Right renal cortex interstitium (tissue), 3 donors: Measurements from ENCODE around the gene MAP1LC3B. TPM values are rescaled to one million over a fixed set of nuclear protein-coding genes. Genes with fewer than 3 reads are reported as not detected.
A peak's percentile ranks its signal among the peaks of the same experiment; 100 is the strongest.
"Not testable (repeated sequence)": the region's sequence is repeated elsewhere in the genome, so short reads cannot be mapped to it uniquely, and the experiment has no call there.

Experiments
- DNase-seq, 3 donors: peaks; one replicate each; pipeline ENCODE4 v3.0.0-alpha.2; 2013; ENCODE audit warnings: low read depth in 3 of 3, low spot score in 2 of 3
- polyA plus RNA-seq, 3 donors: library from polyadenylated mRNA; unstranded; fragments of 120-200 nt; gene quantifications; one replicate each; pipeline ENCODE4 v1.2.1, GENCODE V29; 2013; ENCODE audit not compliant: insufficient read length in 3 of 3

Gene MAP1LC3B
- polyA plus RNA-seq, 3 donors: 67.1 to 74.8 (median 71.2) TPM

DNA sequence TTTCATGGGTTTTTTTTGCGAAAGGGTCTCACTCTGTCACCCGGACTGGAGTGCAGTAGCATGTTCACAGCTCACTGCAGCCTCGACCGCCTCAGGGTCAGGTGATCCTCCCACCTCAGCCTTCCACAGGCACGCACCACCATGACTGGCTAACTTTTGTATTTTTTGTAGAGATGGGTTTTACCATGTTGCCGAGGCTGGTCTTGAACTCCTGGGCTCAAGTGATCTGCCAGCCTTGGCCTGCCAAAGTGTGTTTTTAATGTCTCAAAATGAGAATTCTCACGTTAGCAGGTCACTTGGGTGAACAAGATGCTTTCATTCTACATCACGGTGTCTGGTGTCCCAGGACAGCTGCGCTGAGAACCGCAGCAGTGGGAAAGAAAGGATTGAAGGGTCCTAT, 11.7 kb upstream of the MAP1LC3B start:
- no peak for DNase-seq

DNA sequence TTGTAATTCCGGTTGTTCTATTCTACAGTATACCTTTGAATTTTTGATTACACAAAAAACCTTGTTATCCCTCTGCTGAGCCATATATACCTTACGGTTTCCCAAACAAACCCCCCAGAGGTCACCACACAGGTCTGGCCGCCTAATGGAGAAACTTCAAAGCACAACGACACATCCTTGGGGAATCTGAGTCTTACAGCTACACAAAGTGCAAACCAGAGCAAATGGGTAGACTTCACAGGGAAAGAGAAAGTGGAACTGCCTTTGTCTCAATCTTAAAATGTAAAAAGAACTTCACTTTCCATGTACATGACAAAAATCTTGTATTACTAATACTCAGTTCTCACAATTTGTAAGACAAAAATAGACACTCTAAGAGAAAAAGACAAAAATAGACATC, 11.3 kb upstream of the MAP1LC3B start:
- DNase-seq: no peak

DNA sequence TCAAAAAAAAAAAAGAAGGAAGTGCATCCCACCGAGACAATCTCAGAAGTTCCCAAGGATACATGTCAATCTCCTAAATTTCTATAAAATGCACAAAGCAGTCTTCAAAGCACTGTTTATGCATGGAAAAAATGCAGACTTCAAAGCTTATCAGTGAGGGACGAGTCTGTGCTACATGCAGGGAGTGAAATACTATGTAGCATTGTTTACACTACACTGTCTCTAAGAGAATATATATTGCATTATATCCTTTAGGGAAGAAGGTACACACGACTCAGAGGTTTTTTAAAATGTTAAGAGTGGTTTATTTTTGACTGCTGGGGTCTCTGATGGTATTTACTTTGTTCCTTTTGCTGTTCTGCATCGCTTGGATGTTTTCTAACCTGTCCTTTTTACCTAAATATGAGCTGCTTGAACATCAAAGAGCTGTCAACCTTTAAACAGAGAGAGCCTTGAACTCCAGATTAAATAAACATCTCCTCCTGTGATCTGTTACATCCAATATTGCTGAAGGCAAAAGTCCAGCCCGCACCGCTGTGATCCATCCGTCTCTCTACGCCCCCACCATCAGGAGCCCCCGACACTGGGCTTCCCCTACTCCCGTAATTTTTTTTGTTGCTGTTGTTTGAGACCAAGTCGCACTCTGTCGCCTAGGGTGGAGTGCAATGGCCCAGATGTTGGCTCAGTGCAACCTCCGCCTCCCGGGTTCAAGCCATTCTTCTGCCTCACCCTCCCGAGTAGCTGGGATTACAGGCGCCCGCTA, 9.9 kb upstream of the MAP1LC3B start:
- no peak for DNase-seq

DNA sequence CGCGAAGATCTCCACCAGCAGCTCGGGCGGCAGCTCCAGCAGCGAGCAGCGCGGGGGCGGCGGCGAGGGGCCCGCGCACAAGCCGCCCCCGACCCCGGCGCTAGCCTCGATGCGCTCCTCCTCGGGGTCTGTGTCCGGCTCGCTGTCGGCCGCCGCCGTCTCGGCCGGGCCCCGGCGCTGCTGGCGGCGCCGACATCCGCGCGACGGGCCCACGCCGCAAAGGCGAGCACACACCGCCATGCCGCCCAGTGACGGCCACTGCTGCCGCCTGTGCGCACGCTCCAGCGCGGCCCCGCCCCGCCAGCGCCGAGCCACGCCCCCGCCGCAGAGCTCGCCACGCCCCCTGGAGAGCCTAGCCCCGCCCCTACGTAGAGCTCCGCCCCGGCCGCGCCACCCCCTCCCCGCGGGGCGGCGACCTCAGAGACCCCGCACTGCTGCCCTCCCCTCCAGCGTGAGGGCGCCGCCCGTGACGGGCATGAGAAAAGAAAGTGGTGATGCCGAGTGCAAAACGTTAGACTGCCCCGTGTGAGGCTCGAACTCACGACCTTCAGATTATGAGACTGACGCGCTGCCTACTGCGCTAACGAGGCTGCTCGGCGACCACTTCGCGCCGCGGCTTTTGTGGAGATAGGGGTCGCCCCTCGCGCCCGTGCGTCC, 8.5 kb upstream of the MAP1LC3B start, which contains the start of gene FBXO31:
Gene FBXO31 (minus strand): TSS at position 272 of the 657 bp plus-strand sequence. CDS start 32 bp downstream, at position 240.
- DNase-seq: peak in 2 of 3 donors; percentile 77 to 80

DNA sequence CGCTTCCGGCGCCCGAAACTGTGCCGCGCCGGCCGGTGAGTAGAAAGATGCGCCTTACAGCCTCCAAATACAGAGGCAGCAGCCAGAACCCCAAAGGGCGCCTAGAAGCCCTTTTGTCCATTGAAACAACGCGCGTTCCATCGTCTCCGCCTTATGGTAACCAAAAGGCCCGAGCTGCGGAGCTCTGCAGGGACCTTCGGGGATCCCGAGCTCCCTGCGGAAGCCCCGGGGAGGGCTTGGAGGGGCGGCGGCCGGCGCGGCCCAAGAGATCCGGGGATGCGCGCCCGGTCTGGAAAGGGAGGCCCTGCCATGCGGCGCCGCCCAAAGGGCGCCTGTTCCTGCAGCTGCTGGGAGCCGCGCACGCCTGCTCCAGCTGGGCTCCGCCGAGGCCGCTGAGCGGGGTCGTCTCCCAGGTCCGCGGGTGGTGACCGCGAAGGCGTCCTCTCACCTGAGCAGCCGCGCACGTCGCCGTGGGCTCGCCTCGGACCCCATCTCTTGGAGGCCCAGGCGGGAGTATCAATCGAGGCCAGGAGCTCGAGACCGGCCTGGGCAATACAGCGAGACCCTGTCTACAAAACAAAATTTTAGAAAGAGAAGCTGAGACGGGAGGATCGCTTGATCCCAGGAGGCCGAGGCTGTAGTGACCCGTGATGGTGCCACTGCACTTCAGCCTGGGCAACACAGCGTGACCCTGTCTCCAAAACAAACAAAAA, 7.8 kb upstream of the MAP1LC3B start:
- no peak for DNase-seq

DNA sequence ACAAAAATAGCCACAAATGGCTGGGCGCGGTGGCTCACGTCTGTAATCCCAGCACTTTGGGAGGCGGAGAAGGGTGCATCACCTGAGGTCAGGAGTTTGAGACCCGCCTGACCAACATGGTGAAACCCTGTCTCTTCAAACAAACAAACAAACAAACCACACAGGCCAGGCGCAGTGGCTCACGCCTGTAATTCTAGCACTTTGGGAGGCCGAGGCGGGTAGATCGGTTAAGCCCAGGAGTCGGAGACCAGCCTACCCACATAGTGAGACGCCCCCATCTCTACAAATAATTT, 7.3 kb upstream of the MAP1LC3B start:
- not testable (repeated sequence) for DNase-seq

DNA sequence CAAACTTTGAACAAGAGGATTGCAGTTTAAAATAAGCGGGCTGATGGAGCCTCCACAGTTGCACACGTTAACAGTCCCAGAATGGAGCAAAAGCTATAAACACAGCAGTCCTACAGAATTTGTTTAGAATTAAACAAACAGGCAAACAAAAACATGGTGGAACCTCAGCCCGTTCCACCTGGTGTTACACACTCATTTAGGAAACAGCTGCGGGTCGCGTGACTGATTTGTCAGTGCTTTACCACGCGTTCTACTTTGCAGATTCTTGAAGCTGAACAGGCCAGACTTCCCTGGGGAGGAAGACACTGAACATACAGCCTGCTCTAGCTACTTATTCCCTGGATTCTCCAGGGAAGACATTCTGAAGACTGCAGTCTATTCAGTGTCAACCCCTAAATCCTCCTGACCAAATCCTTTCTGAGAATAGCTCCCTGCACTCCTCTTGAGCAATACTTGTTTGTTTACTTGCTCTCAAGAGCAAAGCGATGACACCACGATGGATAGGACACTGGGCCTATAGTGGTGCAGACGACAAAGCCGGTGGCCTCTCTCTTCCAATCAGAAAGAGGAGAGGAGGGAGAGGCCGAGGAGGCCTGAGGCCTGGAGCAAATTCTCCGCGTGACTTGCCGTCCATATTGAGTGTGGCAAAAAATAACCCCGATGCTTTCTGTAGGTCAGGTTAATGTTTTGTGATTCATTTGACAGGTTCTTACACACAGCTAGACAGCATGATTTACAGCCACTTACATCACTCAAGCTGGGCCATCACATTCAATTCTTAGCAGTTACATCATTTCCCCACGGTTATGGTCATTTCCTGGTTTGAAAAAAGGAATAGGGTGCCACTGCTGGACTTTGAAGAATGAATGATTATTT, 4.0 kb upstream of the MAP1LC3B start:
- peak; percentile 93 to 96 (median 95) for DNase-seq

DNA sequence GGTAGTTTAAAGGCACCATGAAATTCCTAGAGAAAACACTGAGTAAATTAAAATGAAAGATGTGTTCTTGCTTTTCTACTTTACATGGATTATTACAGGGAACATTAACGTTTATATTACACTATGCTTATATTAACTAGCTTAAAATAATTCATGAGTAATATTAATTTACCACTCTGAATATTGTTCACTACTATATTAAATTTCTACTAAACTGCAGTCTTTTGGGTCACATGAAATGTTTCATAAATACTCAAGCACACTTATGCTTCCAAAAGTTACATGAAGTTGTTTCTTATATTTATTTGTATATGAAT, 3.4 kb upstream of the MAP1LC3B start:
- DNase-seq: no peak

DNA sequence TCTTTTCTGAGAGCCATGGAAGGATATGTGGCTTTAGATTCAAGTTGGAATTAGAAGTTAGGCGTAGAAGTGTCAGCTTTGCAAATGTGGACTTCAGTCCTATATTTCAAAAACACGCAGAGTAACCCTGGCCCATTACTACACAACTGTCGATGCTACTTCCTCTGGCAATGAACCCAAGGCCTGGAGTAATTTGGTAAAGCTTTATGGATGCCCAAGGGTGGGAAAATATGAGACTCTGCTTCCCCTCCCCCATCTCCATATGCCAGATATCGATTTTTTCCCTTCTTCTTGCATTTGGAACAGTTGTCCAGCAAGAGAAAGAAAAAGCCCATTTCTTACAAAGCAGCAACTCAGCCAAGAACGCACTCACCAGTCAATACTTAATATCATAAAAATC, 2.9 kb upstream of the MAP1LC3B start:
- no peak for DNase-seq

DNA sequence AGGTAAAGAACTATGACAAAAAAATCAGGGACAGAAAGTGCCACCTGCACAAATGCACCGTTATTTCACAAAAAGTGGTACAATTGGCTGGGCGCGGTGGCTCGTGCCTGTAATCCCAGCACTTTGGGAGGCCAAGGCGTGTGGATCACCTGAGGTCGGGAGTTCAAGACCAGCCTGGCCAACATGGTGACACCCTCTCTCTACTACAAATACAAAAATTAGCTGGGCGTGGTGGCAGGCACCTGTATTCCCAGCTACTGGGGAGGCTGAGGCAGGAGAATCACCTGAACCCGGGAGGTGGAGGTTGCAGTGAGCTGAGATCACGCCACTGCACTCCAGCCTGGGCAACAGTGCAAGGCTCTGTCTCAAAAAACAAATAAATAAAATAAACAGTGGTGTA, 2.2 kb upstream of the MAP1LC3B start:
- DNase-seq: not testable (repeated sequence)

DNA sequence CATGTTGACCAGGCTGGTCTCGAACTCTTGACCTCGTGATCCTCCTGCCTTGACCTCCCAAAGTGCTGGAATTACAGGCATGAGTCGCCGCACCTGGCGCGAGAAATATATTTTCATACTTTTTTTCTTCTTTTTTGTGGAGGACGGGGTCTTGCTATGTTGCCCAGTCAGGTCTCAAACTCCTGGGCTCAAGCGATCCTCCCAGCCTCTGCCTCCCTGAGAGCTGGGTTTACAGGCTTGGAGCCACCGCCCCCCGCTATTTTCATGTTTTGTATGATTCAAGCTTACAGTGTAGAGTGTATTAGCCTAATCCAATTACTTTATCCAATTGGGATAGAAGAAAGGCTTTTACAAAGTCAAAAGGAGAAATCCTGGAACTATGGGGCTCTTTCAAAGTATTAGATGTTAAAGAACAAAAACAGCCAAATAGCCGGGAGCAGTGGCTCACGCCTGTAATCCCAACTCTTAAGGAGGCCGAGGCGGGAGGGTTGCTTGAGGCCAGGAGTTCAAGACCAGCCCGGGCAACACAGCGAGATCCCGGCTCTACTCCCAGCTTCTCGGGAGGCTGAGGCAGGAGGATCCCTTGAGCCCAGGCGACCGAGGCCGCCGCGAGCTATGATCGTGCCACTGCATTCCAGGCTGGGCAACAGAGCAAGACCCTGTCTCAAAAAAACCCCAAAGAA, 1.4 kb upstream of the MAP1LC3B start:
- no peak for DNase-seq

DNA sequence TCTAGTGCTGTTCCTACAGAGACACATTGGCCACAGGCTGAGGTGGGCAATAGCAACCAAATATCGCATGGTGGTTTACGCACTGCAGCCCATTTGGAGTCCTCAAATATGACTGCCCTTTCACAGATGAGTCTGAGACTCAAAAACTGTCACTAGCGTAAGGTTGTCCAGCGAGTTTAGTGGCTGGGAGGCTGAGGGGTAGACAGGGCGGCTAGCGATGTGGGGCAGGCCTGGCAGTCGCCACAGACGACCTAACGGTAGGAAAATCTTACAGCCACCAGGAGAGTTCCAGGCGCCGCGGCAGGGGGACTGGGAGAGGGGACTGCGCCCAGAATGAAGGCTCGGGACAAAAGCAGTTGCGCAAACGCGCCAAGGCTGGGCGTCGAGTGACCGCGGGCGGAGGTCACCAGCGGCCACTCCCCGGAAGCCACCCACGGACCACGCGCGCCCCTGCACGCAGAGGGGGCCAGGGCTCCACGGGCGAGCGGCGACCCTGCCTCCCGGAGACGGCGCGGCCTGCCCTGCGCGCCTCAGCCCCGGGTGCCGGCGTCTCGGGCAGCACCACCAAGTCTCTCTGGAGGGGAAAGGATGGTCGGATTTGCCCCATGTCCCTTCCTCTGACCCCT, 699 bp upstream of the MAP1LC3B start:
- DNase-seq: no peak

DNA sequence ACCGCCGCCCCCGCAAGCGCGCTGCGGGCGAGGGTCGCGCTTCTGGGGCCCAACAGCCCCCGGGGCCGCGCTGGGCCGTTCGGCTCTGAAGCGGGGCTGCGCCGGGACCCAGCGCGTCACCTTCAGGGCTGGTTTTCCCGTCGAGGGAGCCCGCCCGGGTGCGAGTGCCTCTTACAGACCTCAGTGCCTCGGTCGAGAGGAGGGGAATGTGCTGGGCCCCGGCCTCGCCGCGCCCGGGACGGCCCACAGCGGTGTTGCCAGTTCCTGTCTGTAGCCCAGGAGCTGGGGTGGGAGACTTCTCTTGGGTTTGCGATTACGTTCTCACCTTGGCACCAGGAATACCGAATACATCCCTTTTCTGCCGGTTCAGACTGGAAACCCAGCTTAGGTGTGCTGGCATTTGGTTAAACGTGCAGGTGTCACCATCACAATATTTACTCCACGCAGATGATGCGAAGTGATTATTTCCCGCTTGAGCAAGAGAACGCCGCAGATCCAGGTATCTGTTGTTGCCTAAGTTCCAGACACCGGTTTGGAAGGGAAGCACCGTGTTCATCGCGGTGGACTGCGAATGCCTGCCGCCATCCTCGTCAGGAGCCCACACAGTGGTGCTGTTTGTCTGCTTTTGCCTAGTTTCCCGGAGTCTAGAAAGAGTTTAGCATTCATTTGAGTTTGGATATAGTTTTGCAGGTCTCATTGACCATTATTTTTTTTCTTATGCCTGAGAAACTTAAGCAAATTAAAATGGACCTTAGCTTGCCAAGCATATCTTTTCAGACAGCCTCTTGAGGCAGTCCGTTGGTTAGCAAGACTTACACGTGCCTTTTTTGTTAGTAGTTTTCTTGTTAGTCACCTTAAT, 914 bp downstream of the MAP1LC3B start:
- no peak for DNase-seq

DNA sequence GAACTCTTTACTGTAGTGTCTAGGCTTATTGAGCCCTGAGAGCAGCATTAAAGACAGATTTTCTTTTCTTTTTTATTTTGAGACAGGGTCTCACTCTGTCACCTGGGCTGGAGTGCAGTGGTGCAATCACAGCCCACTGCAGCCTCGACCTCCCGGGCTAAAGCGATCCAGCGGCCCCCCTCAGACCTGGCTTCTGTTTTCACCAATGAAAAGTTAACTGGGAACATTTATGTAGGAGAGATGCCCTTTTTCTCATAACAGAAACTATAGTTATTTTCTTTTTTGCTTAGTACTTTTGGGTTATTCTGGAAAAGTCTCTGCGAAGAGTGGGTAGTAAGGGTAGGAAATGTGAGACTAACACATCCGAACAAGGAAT, 1.5 kb downstream of the MAP1LC3B start:
- DNase-seq: no peak

DNA sequence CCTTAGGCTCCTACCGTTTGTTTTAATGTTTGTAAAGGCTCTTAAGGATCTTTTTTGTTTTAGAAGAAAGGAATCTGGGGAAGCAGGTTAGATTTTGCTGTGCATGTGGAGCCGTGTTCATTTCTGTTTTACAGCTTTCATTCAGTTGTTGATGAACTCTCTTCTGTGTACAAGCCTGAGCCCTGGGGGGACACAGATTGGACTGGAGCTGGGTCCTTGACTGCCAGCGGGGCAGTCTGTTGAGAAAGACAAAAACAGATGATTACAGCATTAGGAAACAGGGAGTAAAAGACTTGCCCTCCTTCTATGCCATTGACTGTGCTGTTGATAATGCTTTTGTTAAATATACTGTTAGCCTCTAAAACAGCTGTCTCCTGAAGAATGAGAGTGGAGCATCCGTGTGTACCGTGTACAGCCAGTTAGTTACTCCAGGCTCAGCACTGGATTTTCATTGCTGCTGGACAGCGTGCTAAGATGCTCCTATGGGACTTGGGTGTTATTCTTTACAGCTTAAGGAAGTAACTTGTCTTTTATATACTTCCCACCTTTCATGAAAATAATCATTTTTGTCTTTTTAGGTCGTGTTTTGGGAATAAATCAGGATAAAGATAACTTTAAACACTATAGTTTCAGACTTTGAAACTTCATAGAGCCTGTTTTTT, 3.2 kb downstream of the MAP1LC3B start:
- DNase-seq: no peak

DNA sequence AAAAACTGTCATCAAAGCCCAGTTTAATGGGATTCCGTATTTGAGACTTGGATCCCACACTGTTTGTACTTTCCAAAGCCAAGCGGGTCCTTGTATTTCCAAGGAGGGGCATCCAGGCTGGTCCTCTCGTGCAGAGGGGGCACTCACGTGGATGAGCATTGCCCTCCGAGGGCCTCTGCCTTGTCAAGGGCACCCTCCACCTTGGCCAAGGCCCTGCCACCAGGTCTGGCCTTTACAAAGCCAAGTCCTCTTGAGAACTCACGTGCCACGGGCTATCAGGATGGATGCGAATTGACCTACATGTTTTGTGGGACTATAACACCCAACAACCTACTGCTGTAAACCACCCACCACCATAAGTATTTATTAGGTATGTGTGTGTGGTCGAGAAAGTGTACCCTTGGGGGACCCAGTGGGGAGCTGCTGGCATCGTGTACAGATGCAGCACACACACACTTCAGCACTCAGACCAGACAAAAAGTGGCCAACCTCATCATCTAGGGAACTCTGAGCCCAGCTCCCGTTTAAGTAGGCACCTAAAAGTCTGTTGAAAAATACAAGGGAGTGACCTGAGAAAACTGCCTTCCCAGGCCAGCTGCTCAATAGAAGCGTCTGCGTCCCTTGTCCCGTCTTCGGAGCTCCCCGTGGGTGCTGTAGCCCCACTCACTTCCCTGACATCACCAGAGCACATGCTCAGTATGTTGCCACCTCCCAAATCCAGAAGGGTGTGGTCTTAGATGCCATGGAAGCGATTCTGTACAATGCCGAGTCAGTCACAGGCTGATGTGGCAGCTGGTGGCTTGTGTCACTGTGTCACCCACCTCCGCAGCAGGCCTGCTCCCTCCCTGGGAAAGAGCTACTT, 12.9 kb downstream of the MAP1LC3B start:
- no peak for DNase-seq

DNA sequence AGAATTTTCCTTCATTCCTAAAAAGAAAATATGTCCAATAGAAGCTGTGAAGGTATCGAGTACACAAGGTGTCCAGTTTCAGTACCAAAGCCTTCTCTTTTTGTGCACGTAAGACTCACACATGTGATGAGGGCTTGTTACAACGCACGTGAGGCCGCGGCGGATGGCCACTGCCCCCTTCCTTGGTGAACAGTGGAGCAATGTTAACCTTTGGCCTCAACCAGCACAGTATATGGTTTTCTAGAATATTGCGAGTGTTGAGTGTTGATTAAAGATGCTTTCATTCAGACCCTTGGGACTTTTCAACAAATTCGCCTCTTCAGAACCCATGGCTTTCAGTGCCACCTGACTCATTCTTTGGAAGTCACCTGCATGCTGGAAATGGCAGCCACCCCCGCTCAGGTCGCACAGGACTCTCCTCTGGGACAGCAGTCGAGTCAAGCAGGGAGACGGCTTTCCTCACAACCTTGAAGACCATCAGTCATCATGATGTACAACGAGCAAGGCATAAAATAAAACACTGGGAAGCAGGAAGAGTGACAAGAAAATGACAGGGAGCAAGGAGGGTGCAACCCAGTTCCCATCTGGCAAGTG, 14.5 kb downstream of the MAP1LC3B start:
- DNase-seq: no peak
